ENCODE data around the gene RAD9A. TPM values are rescaled to one million over a fixed set of nuclear protein-coding genes. Genes with fewer than 3 reads are reported as not detected.

RAD9A gene
- total RNA-seq, 1 donor from 2014 or later, result 49.4 TPM

Other genes starting within 250 kb of the RAD9A start
- 51.3 and 55.1 TPM in 2 replicates for gene GRK2, start 125.5 kb upstream of the RAD9A start, total RNA-seq
- gene ANKRD13D, start 102.7 kb upstream of the RAD9A start, total RNA-seq, result 58.9 and 71.8 TPM in 2 replicates
- gene SSH3, start 88.5 kb upstream of the RAD9A start, total RNA-seq, result 3.0 and 3.3 TPM in 2 replicates
- gene POLD4, start 38.4 kb upstream of the RAD9A start, total RNA-seq, result 3.7 and 7.1 TPM in 2 replicates
- 0.41 and 0.68 TPM in 2 replicates for gene CLCF1, start 18.4 kb upstream of the RAD9A start, total RNA-seq
- gene PPP1CA, start 9.9 kb downstream of the RAD9A start, total RNA-seq, result 222 and 223 TPM in 2 replicates
- gene TBC1D10C, start 12.1 kb downstream of the RAD9A start, total RNA-seq, result 0.66 and 1.8 TPM in 2 replicates
- gene CARNS1, start 23.7 kb downstream of the RAD9A start, total RNA-seq, result 0.07 and 0.12 TPM in 2 replicates
- 48.4 and 55.0 TPM in 2 replicates for gene RPS6KB2, start 36.5 kb downstream of the RAD9A start, total RNA-seq
- gene PTPRCAP, start 45.7 kb downstream of the RAD9A start, total RNA-seq, result 0.84 and 1.6 TPM in 2 replicates
- gene CORO1B, start 51.5 kb downstream of the RAD9A start, total RNA-seq, result 79.0 and 89.5 TPM in 2 replicates
- not detected in 2 replicates for gene GPR152, start 60.7 kb downstream of the RAD9A start, total RNA-seq
- gene CABP4, start 63.4 kb downstream of the RAD9A start, total RNA-seq, result not detected in 2 replicates
- 37.3 and 40.8 TPM in 2 replicates for gene TMEM134, start 77.3 kb downstream of the RAD9A start, total RNA-seq
- 48.7 and 50.1 TPM in 2 replicates for gene AIP, start 91.0 kb downstream of the RAD9A start, total RNA-seq
- 81.5 and 109 TPM in 2 replicates for gene PITPNM1, start 113.4 kb downstream of the RAD9A start, total RNA-seq
- 32.0 and 32.8 TPM in 2 replicates for gene CDK2AP2, start 116.2 kb downstream of the RAD9A start, total RNA-seq
- gene CABP2, start 131.5 kb downstream of the RAD9A start, total RNA-seq, result not detected in 2 replicates
- 776 and 780 TPM in 2 replicates for gene GSTP1, start 191.8 kb downstream of the RAD9A start, total RNA-seq
- gene NDUFV1, start 214.9 kb downstream of the RAD9A start, total RNA-seq, result 182 and 191 TPM in 2 replicates
- 11.0 and 13.9 TPM in 2 replicates for gene NUDT8, start 238.0 kb downstream of the RAD9A start, total RNA-seq
- gene TBX10, start 247.8 kb downstream of the RAD9A start, total RNA-seq, result not detected in 2 replicates